ENCODE measurements around the gene TRIO. TPM values are rescaled to one million over a fixed set of nuclear protein-coding genes. Genes with fewer than 3 reads are reported as not detected.
A peak's percentile ranks its signal among the peaks of the same experiment; 100 is the strongest.

The TRIO gene
- total and polyA plus RNA-seq, 10 of the 15 experiments (the other 5 are each of a cell fraction or from before 2014, with no cell fraction given) = 5.1 to 96.4 (median 44.6) TPM

GRCh38 chr5:14208071-14209021 is 65.2 kb downstream of the TRIO start:
- ATAC-seq (peak; percentile 75), DNase-seq (ENCODE audit: low read depth, low spot score) (peak; percentile 86), FAIRE-seq (peak; percentile 77)
- H3K27me3 ChIP-seq (replicated peaks in 1 of 2; ENCODE audit: control insufficient read depth in 2 of 2, insufficient read depth in 2 of 2, low read length in 1 of 2) = no peaks in the 10 kb centered on the region
- H3K36me3 ChIP-seq (ENCODE audit: control insufficient read depth in 2 of 2, insufficient read depth in 2 of 2, low read length in 1 of 2) = no peaks in the 10 kb centered on the region; a peak in 2 of 4 replicates
- BruUV-seq (replicated peaks) = TSS peak; percentile 87
- H4K20me1 ChIP-seq (ENCODE audit: control insufficient read depth, insufficient read depth) = no peaks in the 10 kb centered on the region
- in situ Hi-C loops (cut with MboI) (no loop called here), intact Hi-C loops (cut with micrococcal nuclease; ENCODE audit: unreplicated experiment) (loop anchor here (1.0 to 5.0 kb wide), 5 partner anchors 34 to 196 kb away; no protein-coding TSS in a partner anchor)
- ChIA-PET CTCF (interaction anchor here (0.6 to 9.7 kb wide), 19 partner anchors 35 to 216 kb away, joined by 3 to 118 read pairs (median 5); no protein-coding TSS in a partner anchor), POLR2A (interaction anchor here (0.6 to 12.4 kb wide), 18 partner anchors 9 to 100 kb away, joined by 3 to 347 read pairs (median 6); partner anchors contain the start of gene TRIO), SMC1A (ENCODE audit: uncharacterized antibody, unreplicated experiment) (interaction anchor here (0.8 to 14.5 kb wide), 21 partner anchors 14 to 476 kb away, joined by 3 to 225 read pairs (median 12); partner anchors contain the start of gene TRIO), RAD21 (ENCODE audit: unreplicated experiment) (interaction anchor here (0.7 to 12.4 kb wide), 25 partner anchors 10 to 440 kb away, joined by 3 to 373 read pairs (median 7); partner anchors contain the start of gene TRIO)
- peaks cover 62% of the 10 kb centered on the region for H3K4me1 ChIP-seq (ENCODE audit: control insufficient read depth, insufficient read depth, low read length)
- H3K79me2 ChIP-seq (ENCODE audit: control insufficient read depth, insufficient read depth, low read length) = peaks cover 97% of the 10 kb centered on the region
- H2AFZ ChIP-seq (ENCODE audit: control insufficient read depth, low read depth, low read length) = peak overlapping the region; percentile 54
- peak overlapping the region; percentile 94 for H3K27ac ChIP-seq (ENCODE audit: control insufficient read depth, insufficient read depth)
- peak overlapping the region; percentile 61 for H3K4me3 ChIP-seq
- H3K9ac ChIP-seq (ENCODE audit: control insufficient read depth, insufficient read depth, low read length) = peak overlapping the region; percentile 62
- WGBS (ENCODE audit: insufficient coverage, insufficient replicate concordance, low lambda C conversion rate, missing lambda C conversion rate) = 1% methylated on average over 8 of the region's 8 CpGs
- no peaks in the 10 kb centered on the region for H3K9me3 ChIP-seq (replicated peaks; ENCODE audit: control insufficient read depth, insufficient read depth, low read length)
- H3K4me2 ChIP-seq (ENCODE audit: control insufficient read depth, insufficient read depth) = peak overlapping the region; percentile 96
- TF ChIP-seq ZNF384 (IDR thresholded peaks at IDR 0.05; ENCODE audit: borderline replicate concordance, low read depth, low read length) (no peak), TAF1 (IDR thresholded peaks at IDR 0.05; ENCODE audit: borderline replicate concordance, low read depth, low read length) (peak; percentile 54; the same call in 1 of the 2 replicates), IRF5 (IDR thresholded peaks at IDR 0.05; ENCODE audit: borderline replicate concordance) (no peak), IKZF2 (IDR thresholded peaks at IDR 0.05) (peak; percentile 58 to 61), GATAD2B (conservative IDR thresholded peaks at IDR 0.05; ENCODE audit: low read depth) (peak; percentile 48; the same call in 1 of the 2 replicates), POU2F2 (IDR thresholded peaks at IDR 0.05; ENCODE audit: borderline replicate concordance, low read depth, low read length) (no peak; the same call in 2 of the 3 replicates), CTCF (IDR thresholded peaks at IDR 0.05 in 2 of 3, conservative IDR thresholded peaks at IDR 0.05 in 1 of 3; ENCODE audit: control insufficient read depth in 2 of 3, extremely low read depth in 1 of 3, insufficient read depth in 1 of 3, low read depth in 3 of 3, low read length in 3 of 3) (peak in 2 of 3 experiments; percentile 39 to 42; a peak in 4 of 6 replicates), RAD21 (IDR thresholded peaks at IDR 0.05; ENCODE audit: insufficient read depth, low read depth, low read length) (peak; percentile 72), HSF1 (IDR thresholded peaks at IDR 0.05; ENCODE audit: low read depth, low read length) (0 out of 2 replicates have a peak, but pooled peaks have one; percentile 7), ZNF24 (IDR thresholded peaks at IDR 0.05) (no peak), ZSCAN29 (IDR thresholded peaks at IDR 0.05) (no peak; the same call in 1 of the 2 replicates), E2F8 (IDR thresholded peaks at IDR 0.05; ENCODE audit: low read depth, partially characterized antibody) (no peak), BRCA1 (IDR thresholded peaks at IDR 0.05; ENCODE audit: low read depth, low read length) (no peak)
